ENCODE results near the gene DTL.

The DTL gene

DNA sequence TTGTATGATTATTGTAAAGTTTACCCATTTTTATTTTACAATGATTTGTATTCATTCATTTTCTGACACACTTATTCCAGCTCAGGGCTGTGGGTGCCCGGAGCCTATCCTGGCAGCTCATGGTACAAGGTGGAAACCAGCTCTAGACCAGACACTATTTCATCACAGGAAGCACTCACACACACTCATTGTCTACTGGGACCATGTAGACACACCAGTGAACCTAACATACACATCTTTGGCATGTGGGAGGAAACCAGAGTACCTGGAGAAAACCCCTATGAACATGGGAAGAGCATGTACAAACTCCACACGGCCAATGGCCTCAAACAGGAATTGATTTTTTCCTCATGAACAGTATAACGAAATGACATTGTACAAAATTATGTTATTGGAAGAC, 2.4 kb downstream of the DTL start:
- no peak for DNase-seq (ENCODE audit: low spot score)

DNA sequence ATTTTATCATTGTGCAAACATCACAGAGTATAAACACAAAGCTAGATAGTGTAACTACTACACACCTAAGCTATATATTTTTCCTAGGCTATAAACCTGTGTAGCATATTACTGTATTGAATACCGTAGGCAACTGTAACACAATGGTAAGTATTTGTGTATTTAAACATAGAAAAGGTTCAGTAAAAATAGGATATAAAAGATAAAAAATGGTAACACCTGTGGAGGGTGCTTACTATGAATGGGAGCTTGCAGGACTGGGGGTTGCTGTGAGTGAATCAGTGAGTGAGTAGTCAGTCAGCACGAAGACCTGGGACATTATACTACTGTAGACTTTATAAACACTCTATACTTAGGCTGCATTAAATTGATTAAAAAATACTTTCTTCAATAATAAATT, 4.1 kb downstream of the DTL start:
- no peak for DNase-seq (ENCODE audit: low spot score)

DNA sequence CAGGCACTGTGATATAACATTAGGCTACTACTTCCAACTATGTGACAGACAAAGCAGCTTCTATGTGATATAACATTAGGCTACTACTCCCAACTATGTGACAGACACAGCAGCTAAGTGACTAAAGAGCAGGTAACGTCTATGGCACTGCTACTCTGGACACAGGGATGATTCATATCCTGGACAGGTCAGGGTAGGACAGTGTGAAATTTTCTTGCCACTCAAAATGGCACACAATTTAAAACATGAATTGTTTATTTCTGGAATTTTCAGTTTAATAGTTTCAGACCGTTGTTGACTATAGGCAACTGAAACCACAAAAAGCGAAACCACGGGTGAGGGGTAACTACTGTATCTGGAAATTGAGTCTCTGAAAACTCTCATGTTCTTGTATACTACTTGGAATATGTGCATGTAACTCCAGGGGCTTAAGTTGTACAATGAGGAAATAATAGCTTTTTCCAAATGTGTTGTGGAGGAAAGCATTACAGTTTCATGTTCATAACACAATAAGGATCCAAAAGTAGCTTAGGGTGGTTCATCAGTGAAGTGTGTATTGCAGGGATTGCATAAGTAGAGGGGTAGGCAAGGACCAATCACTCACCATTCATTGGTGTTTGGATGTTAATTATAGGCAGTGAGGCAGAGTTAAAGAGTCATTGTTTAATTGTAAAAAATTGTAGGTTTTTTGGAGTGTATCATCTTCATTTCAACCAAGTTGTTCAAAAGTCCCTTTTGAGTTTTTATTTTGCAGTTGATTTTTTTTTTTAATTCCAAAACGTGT, 5.3 kb downstream of the DTL start:
- DNase-seq (ENCODE audit: low spot score): no peak

DNA sequence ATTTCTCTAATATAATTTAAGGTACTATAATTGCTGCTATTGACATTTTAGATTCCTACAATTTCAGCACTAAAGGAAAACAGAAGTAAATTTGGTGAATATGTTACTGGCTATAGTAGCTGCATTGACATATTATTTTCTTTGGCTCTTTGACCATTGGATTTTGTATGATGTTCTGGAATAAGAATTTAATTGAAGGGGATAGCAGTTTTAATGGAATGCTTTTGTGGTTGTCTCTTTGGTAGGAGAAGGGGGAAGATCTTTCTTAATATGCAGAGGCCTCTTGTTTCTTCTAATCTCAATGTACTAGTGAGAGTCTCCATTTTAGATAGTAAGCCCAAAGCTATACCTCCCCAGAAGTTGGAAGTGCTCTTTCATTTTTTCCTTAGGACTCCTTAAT, 6.9 kb downstream of the DTL start:
- DNase-seq (ENCODE audit: low spot score): no peak

DNA sequence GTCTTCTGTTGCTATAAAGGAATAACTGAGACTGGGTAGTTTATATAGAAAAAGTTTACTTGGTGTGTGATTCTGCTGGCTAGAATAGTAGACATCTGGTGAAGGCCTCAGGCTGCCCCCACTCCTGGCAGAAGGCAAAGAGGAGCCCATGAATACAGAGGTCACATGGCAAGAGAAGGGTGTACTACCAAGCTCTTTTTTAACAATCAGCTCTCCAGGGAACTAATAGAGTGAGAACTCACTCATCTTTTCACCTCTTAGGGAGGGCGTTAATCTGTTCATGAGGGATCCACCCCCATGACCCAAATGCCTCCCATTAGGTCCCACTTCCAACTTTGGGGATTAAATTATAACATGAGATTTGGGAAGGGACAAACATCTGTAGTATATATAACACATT, 9.3 kb downstream of the DTL start:
- DNase-seq (ENCODE audit: low spot score): no peak

DNA sequence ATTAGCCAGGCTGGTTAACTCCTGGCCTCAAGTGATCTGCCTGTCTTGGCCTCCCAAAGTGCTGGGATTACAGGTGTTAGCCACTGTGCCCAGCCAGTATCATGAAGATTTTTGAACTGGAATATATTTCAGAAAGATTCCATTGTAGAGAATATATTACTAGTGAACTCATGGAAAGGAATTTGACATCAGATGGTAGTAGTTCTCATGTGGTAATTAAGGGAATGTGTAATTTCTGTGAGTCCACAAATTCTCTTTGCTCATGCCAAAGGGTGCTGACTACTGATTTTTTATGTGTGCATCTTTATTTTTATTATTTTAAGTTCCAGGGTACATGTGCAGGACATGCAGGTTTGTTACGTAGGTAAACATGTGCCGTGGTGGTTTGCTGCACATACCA, 10.4 kb downstream of the DTL start:
- DNase-seq (ENCODE audit: low spot score): no peak

DNA sequence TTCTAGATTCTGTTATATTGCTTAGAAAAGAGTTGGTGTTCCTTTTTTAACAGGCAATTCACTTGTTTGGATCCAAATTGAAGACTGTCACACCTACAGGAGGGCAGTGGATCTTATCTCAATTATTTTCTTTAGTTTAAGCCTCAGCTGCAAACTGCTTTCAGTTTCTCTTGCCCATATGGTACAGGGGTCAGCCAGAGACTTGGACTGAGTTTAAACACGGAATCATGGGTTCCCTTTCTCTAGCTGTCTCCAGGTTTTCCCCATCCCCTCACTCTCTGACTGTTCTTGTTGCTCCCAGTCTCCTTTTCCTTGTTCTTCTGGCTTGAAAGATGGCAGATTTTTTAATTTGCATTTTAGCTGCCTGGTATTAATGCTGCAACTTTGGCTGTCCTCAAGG, 18.4 kb downstream of the DTL start:
- DNase-seq (ENCODE audit: low spot score): no peak

DNA sequence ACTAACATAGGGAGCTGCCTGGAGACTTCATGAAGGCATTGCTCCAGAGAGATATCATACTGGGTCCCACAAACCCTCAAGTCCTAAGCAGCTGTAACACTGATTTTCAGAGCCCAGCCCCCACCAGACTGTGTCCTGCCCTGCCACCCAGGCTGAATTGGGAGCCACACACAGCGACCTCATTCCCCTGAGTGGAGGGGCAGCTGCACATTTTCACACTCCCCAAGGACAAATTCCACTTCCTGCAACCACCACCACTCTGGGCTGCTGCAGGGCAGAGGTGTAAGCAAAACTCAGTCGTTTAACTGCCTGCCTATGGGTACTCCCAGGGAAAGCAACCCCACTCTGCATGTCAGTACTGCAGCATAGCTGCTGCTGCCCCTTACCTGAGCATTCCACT, 19.8 kb downstream of the DTL start:
- DNase-seq (ENCODE audit: low spot score): no peak

DNA sequence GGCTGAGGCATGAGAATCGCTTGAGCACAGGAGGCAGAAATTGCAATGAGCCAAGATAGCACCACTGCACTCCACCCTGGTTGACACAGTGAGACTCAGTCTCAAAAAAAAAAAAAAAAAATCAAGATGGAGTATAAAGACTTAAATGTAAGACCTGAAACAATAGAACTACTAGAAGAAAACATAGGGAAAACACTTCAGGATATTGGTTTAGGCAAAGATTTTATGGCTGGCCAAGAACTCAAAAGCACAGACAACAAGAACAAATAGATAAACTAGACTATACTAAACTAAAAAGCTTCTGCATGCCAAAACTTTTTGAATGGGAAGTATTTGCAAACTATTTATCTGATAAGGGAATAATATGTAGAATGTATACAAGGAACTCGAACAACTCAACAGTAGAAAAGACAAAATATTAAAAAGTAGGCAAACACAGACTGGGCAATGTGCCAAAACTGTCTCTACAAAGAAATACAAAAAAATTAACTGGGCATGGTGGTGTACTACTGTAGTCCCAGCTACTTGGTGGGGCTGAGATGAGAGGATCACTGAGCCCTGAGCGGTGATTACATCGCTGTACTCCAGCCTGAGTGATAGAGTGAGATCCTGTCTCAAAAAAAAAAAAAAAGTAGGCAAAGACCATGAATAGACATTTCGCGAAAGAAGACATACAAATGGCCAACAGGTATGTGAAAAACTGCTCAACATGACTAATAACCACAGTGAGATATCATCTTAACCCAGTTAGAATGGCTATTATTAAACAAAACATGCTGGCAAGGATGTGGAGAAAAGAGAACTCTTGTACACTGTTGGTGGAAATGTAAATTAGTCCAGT, 25.3 kb downstream of the DTL start:
- DNase-seq (ENCODE audit: low spot score): no peak

DNA sequence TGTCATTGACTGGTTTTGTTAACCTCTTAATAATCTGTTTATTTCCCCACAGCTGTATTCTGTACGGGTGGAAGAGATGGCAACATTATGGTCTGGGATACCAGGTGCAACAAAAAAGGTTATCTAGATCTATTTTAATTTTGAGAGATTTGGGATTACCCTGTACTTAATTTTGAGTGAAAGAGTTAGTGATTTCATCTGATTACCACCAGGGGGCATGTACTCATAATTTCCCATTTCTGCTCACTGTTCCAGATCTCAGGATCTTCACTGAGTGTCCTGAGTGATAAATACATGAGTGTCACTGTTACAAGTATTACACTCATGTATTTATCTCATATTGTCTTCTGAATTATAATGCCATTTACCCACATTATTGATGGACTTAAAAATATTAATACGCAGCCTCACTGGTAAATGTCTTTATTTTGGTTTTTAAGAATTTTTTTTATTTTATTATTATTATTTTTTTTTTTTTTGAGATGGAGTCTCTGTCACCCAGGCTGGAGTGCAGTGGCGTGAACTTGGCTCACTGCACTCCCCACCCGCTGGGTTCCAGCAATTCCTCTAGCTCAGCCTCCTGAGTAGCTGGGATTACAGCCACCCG, 27.4 kb downstream of the DTL start:
- DNase-seq (ENCODE audit: low spot score): peak; percentile 50

DNA sequence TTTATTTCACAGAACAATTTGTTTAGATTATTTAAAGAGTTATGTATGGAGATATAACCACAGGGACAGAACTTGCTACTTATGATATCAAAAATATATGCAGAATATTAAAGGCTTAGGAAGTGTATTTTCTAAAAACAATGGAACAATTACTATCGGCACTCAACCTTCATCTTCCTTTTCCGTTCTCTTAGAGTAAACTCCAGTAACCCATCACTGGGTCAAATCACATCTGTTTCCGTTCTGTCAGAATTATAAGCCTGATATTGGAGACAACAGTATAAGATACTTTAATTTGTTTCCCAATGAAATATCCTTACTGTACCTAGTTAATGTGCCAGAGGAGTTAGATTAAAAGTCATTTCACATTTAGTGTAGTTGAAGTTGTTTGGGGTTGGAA, 32.2 kb downstream of the DTL start:
- no peak for DNase-seq (ENCODE audit: low spot score)

DNA sequence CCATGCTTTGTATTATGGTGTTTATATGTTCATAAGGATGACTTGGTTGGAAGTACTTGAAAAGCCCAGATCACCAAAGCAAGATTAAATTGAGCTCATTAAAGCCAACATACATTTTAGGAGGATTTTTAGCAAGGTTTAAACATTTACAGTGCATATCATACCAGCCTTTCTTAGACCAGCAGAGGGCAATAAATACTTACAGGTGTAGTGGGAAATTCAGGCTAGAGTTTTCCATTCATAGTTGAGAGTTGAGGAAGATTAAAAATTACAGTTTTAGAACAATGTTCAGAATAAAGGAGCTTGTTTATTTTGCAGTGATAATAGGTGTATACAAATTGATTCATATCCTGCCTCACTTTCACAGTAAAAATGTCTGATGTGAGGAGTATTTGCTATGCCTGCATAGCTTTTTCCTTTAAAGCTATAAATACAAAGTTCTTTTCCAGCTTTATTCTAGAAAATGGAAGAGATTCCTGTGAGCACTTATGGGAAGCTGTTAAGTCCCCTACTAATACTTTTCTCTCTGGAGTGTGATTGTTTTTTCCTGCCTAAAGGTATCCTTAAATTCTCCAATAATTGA, 35.3 kb downstream of the DTL start:
- DNase-seq (ENCODE audit: low spot score): peak; percentile 42

DNA sequence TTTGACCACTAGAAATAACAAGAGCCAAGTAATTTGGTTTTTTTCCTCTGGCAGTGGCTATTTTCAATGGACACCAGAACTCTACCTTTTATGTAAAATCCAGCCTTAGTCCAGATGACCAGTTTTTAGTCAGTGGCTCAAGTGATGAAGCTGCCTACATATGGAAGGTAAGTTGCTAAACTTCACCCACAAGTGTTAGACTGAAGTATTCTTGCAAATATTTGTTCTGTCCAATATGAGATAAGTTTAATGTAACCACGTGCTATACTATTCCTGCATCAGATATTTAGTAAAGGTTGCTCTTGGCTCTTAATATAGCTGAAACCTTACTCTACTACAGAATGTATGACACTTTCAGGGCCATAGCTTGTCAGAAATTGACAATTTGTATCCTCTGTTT, 36.5 kb downstream of the DTL start:
- no peak for DNase-seq (ENCODE audit: low spot score)

DNA sequence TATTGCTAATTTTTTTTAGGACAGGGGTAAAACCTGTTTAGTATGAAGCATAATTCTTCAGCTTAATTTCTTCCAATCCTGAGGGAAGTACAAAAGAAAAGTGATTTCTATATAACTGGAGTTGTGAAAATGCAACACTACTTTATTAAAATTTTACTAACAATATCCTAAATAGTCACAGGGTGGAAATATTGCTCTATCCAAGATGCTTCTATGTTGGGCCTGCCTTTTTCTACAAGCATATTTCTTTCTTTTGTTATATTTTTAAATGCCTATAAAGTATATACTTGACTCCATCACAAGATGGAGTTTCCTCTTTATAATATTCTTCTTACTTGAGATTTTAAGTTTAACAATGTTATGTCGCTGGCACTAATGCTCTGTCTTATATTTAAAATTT, 37.9 kb downstream of the DTL start:
- DNase-seq (ENCODE audit: low spot score): no peak

DNA sequence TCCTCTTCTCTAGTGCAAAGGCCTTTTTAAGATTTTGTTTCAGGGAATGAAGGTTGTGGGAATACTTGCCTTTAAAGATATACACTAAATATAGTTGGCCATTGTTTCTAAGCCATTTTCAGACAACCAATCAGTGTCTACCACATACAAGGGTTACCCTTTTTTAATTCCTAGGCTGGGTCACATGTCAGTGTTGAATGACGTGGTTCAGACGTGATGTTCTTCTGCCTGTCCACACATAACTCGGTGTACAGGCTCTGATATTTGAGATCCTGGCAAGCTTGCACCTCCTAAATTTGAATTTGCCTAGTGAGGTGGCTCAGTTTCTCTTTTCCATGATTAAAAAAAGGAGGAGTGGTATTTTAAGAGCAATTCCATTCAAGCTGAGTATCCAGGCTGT, 38.8 kb downstream of the DTL start:
- no peak for DNase-seq (ENCODE audit: low spot score)

DNA sequence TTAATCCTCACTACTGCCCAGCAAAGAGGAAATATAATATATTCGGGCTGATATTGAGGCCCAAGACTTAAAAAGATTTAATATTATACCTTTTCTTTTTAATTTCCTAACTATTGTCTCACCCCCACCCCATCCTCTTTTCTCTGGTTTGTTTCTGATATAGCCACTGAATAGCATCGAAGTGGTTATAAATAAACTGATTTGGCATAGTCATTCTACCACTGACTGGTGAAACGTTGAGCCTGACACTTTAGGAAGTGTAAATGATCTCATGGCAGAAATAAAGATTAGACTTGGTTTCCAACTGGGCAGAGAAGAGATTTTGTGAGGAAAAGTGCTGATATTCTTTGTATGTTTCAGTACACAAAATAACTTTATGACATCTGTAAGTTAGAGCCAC, 39.3 kb downstream of the DTL start:
- DNase-seq (ENCODE audit: low spot score): no peak

DNA sequence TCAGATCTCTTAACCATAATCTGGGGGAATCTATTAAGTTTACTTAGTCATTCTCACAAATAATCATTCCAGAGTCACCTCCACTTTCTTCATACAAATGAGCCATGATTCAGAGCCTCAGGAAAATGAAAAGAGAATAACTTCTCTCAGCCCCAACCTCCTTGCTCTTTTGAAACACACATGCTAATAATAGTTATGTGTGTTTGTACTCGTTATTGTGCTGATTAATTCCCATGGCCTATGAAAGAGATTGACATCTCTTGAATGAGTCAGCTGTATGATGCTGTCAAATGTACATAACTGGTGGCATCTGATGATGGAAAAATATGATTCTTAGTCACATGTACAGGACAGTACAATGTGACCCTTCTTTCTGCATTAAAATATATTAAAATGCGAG, 41.5 kb downstream of the DTL start:
- no peak for DNase-seq (ENCODE audit: low spot score)

DNA sequence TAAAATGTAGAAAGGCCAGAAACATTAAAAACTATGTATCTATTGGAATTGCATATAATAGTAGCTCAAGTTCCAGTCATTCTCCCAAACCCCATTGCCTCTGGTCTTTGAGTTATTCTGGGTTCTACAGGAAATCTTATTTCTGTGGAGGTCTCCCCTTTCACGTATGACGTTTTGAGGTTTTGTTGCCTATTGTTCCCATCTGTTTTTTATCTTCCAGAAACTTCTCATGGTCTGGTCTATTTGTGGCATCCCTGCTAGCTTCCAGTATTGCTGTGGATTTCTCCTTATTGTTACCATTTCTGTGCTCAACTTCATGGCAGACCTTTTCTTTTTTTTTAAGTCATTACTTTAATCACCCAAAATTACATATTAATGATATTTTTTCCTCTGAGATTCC, 43.3 kb downstream of the DTL start:
- no peak for DNase-seq (ENCODE audit: low spot score)

DNA sequence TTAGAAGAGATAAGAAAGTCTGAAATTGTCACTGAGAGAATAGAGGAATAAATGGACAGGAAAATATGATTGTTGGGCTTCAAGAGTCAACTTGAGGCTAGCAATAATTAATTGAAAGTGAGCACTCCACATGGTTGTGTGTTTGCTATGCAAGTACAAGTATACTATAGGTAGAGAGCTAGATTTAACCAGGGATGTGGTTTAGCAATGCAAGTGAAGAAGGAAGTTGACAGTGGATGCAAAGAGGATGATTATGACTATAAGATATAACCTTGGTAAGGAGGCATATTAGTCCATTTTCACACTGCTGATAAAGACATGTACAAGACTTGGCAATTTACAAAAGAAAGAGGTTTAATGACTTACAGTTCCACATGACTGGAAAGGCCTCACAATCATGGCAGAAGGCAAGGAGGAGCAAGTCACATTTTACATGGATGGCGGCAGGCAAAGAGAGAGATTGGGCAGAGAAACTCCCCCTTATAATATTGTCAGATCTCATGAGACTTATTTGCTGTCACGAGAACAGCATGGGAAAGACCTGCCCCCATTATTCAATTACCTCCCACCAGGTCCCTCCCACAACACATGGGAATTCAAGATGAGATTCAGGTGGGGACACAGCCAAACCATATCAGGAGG, 47.3 kb downstream of the DTL start:
- DNase-seq (ENCODE audit: low spot score): no peak

DNA sequence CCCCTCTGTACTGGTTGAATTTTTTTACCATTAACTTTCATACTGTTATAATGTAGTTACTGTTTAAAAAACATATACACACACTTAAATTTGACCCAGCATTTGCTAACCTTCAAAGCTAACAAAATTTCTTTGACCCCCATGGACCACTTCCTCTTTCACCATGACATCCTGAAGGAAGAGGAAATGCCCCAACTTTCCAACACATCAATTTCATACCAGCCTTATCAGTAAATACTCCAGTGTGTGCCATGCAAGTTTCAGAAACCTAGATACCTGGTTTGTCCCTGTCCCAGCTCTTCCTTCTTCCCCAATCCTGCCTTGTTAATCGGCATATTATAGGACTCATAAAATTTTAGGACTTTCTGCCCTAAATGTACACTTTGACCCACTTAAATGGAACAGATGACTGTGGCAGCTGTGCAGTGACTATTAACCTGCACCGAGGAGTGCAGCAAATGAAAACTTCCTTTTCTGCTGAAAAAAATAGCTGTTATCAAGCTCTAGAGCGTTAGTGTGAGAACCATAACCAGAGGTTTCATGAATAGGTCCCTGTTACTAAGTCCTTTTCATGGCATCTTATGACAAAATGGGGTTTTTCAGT, 54.1 kb downstream of the DTL start:
- no peak for DNase-seq (ENCODE audit: low spot score)

DNA sequence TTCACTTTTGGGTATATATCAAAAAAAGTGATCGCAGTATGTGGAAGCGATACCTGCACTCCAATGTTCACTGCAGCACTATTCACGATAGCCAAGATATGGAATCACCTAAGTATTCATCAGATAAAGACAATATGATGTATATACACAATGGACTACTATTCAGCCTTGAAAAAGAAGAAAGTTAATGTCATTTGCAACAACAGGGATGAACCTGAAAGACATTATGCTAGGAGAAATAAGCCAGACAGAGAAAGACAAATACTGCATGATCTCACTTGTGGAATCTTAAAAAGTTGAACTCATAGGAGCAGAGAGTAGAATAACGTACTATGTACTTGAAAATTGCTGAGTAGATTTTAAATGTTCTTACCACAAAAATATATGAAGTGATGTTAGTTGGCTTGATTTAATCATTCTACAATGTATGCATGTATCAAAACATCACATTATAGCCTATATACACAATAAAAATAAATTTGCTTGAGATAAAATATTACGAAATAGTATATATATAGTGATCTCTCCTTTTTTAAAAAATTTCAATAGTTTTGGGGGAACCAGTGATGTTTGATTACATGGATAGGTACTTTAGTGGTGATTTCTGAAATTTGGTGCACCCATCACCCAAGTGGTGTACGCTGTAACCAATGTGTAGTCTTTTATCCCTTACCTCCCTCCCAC, 56.0 kb downstream of the DTL start:
- DNase-seq (ENCODE audit: low spot score): no peak

Data from cerebellar cortex (tissue), 1 donor.